Peyer's patch (tissue), 4 donors: Measurements from ENCODE around the gene S1PR1.

ENCODE experiments used
- CTCF ChIP-seq, 6 experiments: fragments of 450-650 bp in 4 of 6; fragments of 200-600 bp in 2 of 6; sonication (generic) in 1 of 6; IDR thresholded peaks; one replicate each; pipeline ENCODE4 v1.5.1; 2017 to 2019; ENCODE audit warnings: antibody characterized with exemption in 6 of 6, mild to moderate bottlenecking in 3 of 6, moderate library complexity in 1 of 6
- POLR2A ChIP-seq, 2 donors: fragments of 450-650 bp; IDR thresholded peaks; one replicate each; pipeline ENCODE4 v1.5.1; 2017; ENCODE audit warnings: antibody characterized with exemption in 2 of 2, mild to moderate bottlenecking in 2 of 2, moderate library complexity in 2 of 2

GRCh38 chr1:101199637-101199982 lies 37.2 kb upstream of the S1PR1 start:
- TF ChIP-seq POLR2A (IDR thresholded peaks at IDR 0.05) (no peak), CTCF (IDR thresholded peaks at IDR 0.05) (no peak)
